ENCODE results near the gene SREBF2.

Gene SREBF2

DNA sequence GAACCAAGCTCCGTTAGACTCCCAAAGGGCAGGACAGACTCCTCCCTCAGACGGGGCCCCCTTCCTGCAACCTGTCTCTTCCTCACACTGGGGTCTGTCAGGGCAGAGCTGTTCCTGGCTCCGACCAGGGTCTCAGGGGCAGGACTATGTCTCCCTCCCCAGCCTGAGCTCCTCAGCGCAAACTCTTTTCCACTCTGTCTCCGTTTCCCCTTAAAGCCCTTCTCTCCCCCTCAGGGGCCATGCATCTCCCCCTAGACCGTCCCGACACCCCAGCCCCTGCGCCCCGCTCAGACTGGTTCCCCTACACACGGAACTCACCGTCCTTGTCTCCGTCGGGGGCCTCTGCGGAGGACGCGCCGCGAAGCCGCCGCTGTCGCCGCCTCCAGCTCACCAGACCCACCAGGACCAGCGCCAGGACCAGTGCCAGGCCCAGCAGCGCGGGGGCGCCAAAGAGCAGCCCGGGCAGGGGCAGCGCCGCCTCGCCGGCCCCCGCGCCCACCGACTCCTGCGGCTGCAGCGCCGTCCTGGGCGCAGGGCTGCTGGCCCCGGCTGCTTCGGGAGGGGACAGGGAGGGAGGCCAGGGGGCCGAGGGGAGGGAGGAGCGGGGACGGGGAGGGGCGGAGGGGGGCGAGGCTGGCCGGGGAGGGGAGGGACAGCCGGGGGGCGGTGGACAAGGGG lies 93.0 kb downstream of the SREBF2 start:
- H3K27ac Mint-ChIP-seq = no peak overlapping the region
- TF ChIP-seq, protein P1, sequence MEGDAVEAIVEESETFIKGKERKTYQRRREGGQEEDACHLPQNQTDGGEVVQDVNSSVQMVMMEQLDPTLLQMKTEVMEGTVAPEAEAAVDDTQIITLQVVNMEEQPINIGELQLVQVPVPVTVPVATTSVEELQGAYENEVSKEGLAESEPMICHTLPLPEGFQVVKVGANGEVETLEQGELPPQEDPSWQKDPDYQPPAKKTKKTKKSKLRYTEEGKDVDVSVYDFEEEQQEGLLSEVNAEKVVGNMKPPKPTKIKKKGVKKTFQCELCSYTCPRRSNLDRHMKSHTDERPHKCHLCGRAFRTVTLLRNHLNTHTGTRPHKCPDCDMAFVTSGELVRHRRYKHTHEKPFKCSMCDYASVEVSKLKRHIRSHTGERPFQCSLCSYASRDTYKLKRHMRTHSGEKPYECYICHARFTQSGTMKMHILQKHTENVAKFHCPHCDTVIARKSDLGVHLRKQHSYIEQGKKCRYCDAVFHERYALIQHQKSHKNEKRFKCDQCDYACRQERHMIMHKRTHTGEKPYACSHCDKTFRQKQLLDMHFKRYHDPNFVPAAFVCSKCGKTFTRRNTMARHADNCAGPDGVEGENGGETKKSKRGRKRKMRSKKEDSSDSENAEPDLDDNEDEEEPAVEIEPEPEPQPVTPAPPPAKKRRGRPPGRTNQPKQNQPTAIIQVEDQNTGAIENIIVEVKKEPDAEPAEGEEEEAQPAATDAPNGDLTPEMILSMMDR (IDR thresholded peaks at IDR 0.05) = peak; percentile 54
- H3K27me3 Mint-ChIP-seq (ENCODE audit: low read depth, poor library complexity) = peaks cover 65% of the 10 kb centered on the region
- DNase-seq = peak; percentile 79
- H3K36me3 Mint-ChIP-seq (ENCODE audit: low read depth) = peaks cover 4% of the 10 kb centered on the region
- peak overlapping the region; percentile 72 for H3K4me3 Mint-ChIP-seq
- no peaks in the 10 kb centered on the region for H3K9me3 Mint-ChIP-seq
- peaks cover 27% of the 10 kb centered on the region for H3K4me1 Mint-ChIP-seq

DNA sequence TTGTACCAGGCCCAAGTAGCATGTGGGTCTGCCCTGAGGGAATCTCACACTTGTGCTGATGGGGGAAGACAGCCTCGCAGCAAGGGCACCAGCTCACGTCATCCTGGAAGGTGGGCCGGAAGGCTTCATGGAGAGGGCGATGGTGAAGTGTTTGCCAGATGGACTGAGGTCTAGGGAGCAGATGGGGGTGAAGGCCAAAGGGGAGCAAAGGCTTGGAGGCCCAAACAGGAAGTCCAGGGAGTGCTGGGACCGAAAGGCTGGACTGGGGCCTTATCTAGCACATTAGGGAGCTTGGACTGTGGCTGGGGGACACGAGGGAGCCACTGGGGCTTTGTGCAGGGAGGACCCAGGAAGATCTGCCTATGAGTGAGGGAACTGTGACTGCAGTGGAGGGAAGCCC lies 94.9 kb downstream of the SREBF2 start:
- H3K36me3 Mint-ChIP-seq (ENCODE audit: low read depth) = peaks cover 4% of the 10 kb centered on the region
- no peak for DNase-seq
- peaks cover 54% of the 10 kb centered on the region for H3K27me3 Mint-ChIP-seq (ENCODE audit: low read depth, poor library complexity)
- no peaks in the 10 kb centered on the region for H3K9me3 Mint-ChIP-seq
- H3K4me1 Mint-ChIP-seq = peaks cover 43% of the 10 kb centered on the region
- TF ChIP-seq, protein P1 (IDR thresholded peaks at IDR 0.05) = no peak
- H3K4me3 Mint-ChIP-seq = no peak overlapping the region
- H3K27ac Mint-ChIP-seq = peak overlapping the region; percentile 90

DNA sequence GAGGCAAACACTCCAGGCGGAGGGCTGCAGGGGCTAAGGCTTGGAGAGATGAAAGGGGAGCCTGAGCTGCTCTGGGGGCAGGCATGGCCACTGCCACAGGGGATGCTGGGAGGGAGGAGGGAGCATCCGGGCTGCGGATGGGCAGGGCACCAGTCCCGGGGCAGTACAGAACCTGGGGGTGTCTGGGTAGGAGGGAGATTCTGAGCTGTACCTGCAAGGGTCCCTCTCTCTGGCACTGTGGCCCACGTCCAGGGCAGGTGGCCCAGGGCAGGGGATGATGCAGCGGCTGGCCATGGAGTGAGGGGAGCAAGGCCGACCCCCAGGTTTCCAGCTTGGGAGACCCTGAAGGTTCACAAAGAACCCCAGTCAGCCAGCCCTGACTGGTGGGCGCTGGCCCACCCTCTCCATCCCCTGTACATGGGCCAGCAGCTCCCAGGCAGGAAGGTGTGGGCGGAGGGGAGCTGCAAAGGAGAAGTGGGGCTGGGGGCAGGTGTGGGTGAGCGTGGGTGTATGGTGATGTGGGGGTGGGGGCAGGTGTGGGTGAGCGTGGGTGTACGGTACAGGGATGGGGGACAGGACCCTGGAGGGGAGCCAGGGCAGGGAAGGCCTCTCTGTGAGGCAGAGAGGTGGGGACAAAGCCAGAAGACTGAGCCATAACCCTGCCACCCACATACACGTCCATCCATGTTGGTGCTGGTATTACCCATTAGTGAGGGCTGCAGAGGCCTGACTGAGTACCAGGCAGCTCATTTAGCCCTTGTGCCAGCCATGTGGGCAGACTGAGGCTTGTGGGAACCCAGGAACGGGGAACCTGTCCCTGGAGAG lies 95.9 kb downstream of the SREBF2 start:
- no peaks in the 10 kb centered on the region for H3K9me3 Mint-ChIP-seq
- DNase-seq = no peak
- TF ChIP-seq, protein P1 (IDR thresholded peaks at IDR 0.05) = no peak
- H3K4me3 Mint-ChIP-seq = no peak overlapping the region
- no peak overlapping the region for H3K27ac Mint-ChIP-seq
- peaks cover 44% of the 10 kb centered on the region for H3K27me3 Mint-ChIP-seq (ENCODE audit: low read depth, poor library complexity)
- peaks cover 44% of the 10 kb centered on the region for H3K4me1 Mint-ChIP-seq
- H3K36me3 Mint-ChIP-seq (ENCODE audit: low read depth) = peaks cover 4% of the 10 kb centered on the region

DNA sequence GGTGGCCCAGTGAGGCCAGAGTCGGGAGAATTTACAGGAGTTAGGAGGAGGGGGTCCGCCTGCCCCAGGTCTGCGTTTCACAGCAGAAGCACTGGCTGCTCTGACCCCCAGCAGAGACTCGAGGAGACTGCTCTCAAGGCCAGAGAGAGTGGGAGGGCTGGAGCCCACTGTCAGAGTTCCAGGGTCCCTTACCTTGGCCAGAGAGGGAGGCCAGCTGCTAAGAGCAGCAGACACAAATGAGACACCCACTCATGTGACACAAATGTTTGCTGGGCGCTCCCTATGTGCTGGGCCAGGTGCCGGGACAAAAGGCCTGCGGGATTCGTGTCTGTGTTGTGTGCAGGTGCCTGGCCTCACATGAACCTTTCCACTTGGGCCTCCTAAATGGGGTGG lies 96.5 kb downstream of the SREBF2 start:
- TF ChIP-seq, protein P1 (IDR thresholded peaks at IDR 0.05) = no peak
- Mint-ChIP-seq H3K36me3 (ENCODE audit: low read depth) (peaks cover 4% of the 10 kb centered on the region), H3K4me1 (peaks cover 44% of the 10 kb centered on the region), H3K27ac (peak overlapping the region; percentile 57), H3K4me3 (no peak overlapping the region), H3K27me3 (ENCODE audit: low read depth, poor library complexity) (peaks cover 38% of the 10 kb centered on the region), H3K9me3 (no peaks in the 10 kb centered on the region)
- DNase-seq = no peak

DNA sequence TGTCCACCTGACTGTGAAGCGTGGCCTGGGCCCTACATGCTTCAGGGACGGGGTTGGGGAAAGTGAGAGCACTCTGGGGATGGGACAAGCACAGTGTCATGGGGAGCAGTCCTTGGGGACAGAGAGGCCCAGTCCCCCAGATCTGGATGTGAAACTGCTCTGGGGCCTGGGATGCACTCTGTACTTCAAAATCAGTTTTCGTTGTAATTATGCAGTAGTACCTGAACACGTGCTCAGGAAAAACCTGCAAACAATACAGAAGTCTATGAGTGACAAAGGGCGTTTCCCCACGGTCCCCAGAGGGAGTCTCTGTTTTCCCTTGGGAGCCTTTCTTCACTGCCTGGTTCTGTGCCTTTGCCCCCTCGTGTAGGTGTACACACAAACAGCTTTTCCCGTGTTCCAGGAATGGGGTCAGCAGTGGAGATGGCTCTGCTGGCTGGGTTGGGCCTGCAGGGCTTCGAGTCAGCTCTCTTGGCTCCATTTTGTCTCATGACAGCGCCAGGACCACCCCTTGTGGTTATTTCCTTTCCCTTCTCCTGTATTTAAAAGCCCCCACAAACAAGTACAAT lies 98.9 kb downstream of the SREBF2 start:
- Mint-ChIP-seq H3K4me3 (no peak overlapping the region), H3K27ac (no peak overlapping the region), H3K36me3 (ENCODE audit: low read depth) (peaks cover 4% of the 10 kb centered on the region), H3K9me3 (no peaks in the 10 kb centered on the region), H3K27me3 (ENCODE audit: low read depth, poor library complexity) (peaks cover 20% of the 10 kb centered on the region), H3K4me1 (peaks cover 45% of the 10 kb centered on the region)
- TF ChIP-seq, protein P1 (IDR thresholded peaks at IDR 0.05) = no peak
- DNase-seq = no peak
